K562 (cell line): Measurements from ENCODE around the gene AUNIP. TPM values are rescaled to one million over a fixed set of nuclear protein-coding genes. Genes with fewer than 3 reads are reported as not detected.

Experiments used
- ATF6 ChIP-seq: sonication (generic); formaldehyde crosslinking; IDR thresholded peaks from 2 replicates; pipeline ENCODE4 v1.4.0; 2020; ENCODE audit warnings: mild to moderate bottlenecking, missing genetic modification reagents
- BRCA1 ChIP-seq, 2 experiments: fragments of 450-650 bp in 1 of 2; sonication (generic) in 1 of 2; formaldehyde crosslinking in 1 of 2; IDR thresholded peaks; 2 replicates each; pipeline versions ENCODE4 v1.5.0 to v1.6.1; 2017 to 2020; ENCODE audit warnings: mild to moderate bottlenecking in 1 of 2, missing genetic modification reagents in 1 of 2
- CBFA2T3 ChIP-seq: fragments of 450-650 bp; IDR thresholded peaks from 2 replicates; pipeline ENCODE4 v1.6.1; 2017
- CCNT2 ChIP-seq: IDR thresholded peaks from 2 replicates; pipeline ENCODE4 v1.6.1; 2011; ENCODE audit warnings: borderline replicate concordance, low read depth, mild to moderate bottlenecking, moderate library complexity, mixed read lengths, low read length; ENCODE audit not compliant: insufficient read length; ENCODE audit errors: extremely low read depth
- DPF2 ChIP-seq: fragments of 450-650 bp; IDR thresholded peaks from 2 replicates; pipeline ENCODE4 v1.6.1; 2016
- FOXK1 ChIP-seq: sonication (generic); formaldehyde crosslinking; IDR thresholded peaks from 2 replicates; pipeline ENCODE4 v1.8.0; 2022; ENCODE audit warnings: missing genetic modification reagents, mild to moderate bottlenecking, borderline replicate concordance
- NUFIP1 ChIP-seq: fragments of 450-650 bp; IDR thresholded peaks from 2 replicates; pipeline ENCODE4 v1.6.1; 2018; ENCODE audit not compliant: partially characterized antibody
- RHOXF2B ChIP-seq: fragments of 250-450 bp; sonication (Bioruptor Pico); conservative IDR thresholded peaks from 2 replicates; pipeline ENCODE4 v1.5.1; 2021
- SMAD3 ChIP-seq: fragments of 450-650 bp; formaldehyde crosslinking; conservative IDR thresholded peaks from 2 replicates; pipeline ENCODE4 v1.4.0; 2020; ENCODE audit warnings: mild to moderate bottlenecking
- SMARCA5 ChIP-seq: fragments of 450-650 bp; IDR thresholded peaks from 2 replicates; pipeline ENCODE4 v1.6.1; 2016
- SRF ChIP-seq, 2 experiments: fragments of 250-450, 450-650 bp in 1 of 2; sonication (Bioruptor Pico) in 1 of 2; sonication (generic) in 1 of 2; formaldehyde crosslinking; IDR thresholded peaks; 2 replicates each; pipeline versions ENCODE4 v1.5.0 to v1.5.1; 2020 to 2022; ENCODE audit warnings: mild to moderate bottlenecking in 1 of 2, missing genetic modification reagents in 1 of 2
- SRSF9 ChIP-seq: fragments of 200-400 bp; formaldehyde crosslinking; IDR thresholded peaks from 2 replicates; pipeline ENCODE4 v1.6.1; 2017; ENCODE audit warnings: low read depth, low read length, borderline replicate concordance
- TAL1 ChIP-seq: fragments of 450-650 bp; IDR thresholded peaks from 2 replicates; pipeline ENCODE4 v1.6.1; 2016; ENCODE audit warnings: mild to moderate bottlenecking
- THRB ChIP-seq: fragments of 450-650 bp; formaldehyde crosslinking; conservative IDR thresholded peaks from 2 replicates; pipeline ENCODE4 v1.4.0; 2022; ENCODE audit warnings: mild to moderate bottlenecking, missing genetic modification characterization
- ZEB2 ChIP-seq: fragments of 450-650 bp; IDR thresholded peaks from 2 replicates; pipeline ENCODE4 v1.6.1; 2016
- ZKSCAN3 ChIP-seq: fragments of 250-450 bp; sonication (Bioruptor Pico); IDR thresholded peaks from 2 replicates; pipeline ENCODE4 v1.4.0; 2020
- ZNF217 ChIP-seq: sonication (generic); formaldehyde crosslinking; IDR thresholded peaks from 2 replicates; pipeline ENCODE4 v1.8.0; 2022; ENCODE audit warnings: mild to moderate bottlenecking, missing genetic modification reagents
- ZNF407 ChIP-seq: fragments of 450-650 bp; IDR thresholded peaks from 2 replicates; pipeline ENCODE4 v1.6.1; 2016; ENCODE audit warnings: low read depth
- ZSCAN29 ChIP-seq: fragments of 450-650 bp; IDR thresholded peaks from 2 replicates; pipeline ENCODE4 v1.6.1; 2017
- polyA plus RNA-seq, 8 experiments: library from polyadenylated mRNA; depleted of rRNA in 4 of 8; stranded (reverse) in 5 of 8; unstranded in 3 of 8; fragments of >200 nt; fragmentation: Nextera tagmentation in 2 of 8; fragmentation: Illumina TruSeq in 1 of 8; extraction: Ambion mirVana in 2 of 8; extraction: Trizol in 1 of 8; gene quantifications; 2 replicates each; pipeline versions ENCODE4 v1.2.1 to v1.2.3, GENCODE V29; 2011 to 2014; ENCODE audit warnings: inconsistent platforms in 1 of 8, missing spikeins in 1 of 8
- total RNA-seq, 7 experiments: library from RNA; depleted of rRNA in 6 of 7; stranded (reverse); fragments of >200 nt in 6 of 7; fragmentation: Illumina TruSeq in 2 of 7; extraction: Trizol in 2 of 7; gene quantifications; 2 replicates each; pipeline versions ENCODE4 v1.2.1 to v1.2.3, GENCODE V29; 2011 to 2021; ENCODE audit warnings: low replicate concordance in 1 of 7

Gene AUNIP
- total and polyA plus RNA-seq, 9 of the 15 experiments (the other 6 are each of a cell fraction or from before 2014, with no cell fraction given), result 12.1 to 53.8 (median 47.1) TPM

GRCh38 chr1:25784575-25785051, 74.6 kb downstream of the AUNIP start (continued):
- TF ChIP-seq SRF (CRISPR knock-in tag; IDR thresholded peaks at IDR 0.05) (peak in 1 of 2 experiments; percentile 75; a peak in 2 of 4 replicates), CBFA2T3 (peak; percentile 70), TAL1 (0 out of 2 replicates have a peak, but pooled peaks have one; percentile 14), SMARCA5 (peak; percentile 59; the same call in 1 of the 2 replicates), FOXK1 (CRISPR knock-in tag) (no peak), NUFIP1 (no peak), SRSF9 (no peak), ZNF217 (CRISPR knock-in tag) (no peak), DPF2 (peak; percentile 53), ZKSCAN3 (CRISPR knock-in tag) (no peak), SMAD3 (CRISPR knock-in tag) (no peak), ZSCAN29 (no peak), ZEB2 (no peak), THRB (no peak), RHOXF2B (CRISPR knock-in tag) (no peak), ATF6 (CRISPR knock-in tag) (no peak), BRCA1 (IDR thresholded peaks at IDR 0.05) (no peak), BRCA1 (CRISPR knock-in tag; IDR thresholded peaks at IDR 0.05) (no peak), CCNT2 (no peak), ZNF407 (0 out of 2 replicates have a peak, but pooled peaks have one; percentile 31)
